ENCODE data around the gene AGMO. TPM values are rescaled to one million over a fixed set of nuclear protein-coding genes. Genes with fewer than 3 reads are reported as not detected.
"Not testable (repeated sequence)": the region's sequence is repeated elsewhere in the genome, so short reads cannot be mapped to it uniquely, and the experiment has no call there.

The AGMO gene
- total and polyA plus RNA-seq, 12 donors = 0.12 to 0.70 (median 0.40) TPM

DNA sequence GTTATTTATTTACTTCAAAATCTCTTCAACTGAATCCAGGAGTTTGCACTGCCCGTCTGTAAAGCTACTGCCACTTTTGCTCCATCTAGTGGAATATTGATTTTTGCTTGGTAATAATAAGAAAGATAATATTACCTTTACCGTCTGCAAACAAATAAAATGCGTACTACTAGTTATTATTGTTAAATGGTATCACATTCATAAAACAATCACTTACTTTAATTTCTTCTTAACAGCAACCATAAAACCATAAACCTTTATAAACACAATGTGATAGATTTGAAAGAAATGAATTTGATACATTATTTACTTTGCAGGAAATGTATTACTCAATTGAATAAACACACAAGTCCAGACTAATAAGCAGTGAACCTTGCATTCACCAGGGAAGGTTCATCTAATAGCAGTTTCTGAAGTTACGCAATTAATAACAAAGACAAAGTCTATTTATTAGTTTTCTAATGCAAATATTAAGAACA lies 6.4 kb downstream of the AGMO start:
- H3K9me3 ChIP-seq = peaks cover 0 to 3% (median 0%) of the 10 kb centered on the region in 11 donors
- H3K4me3 ChIP-seq = no peak overlapping the region
- ATAC-seq = peak in 1 of 8 donors; percentile 52
- no peak for DNase-seq
- 65 to 71% methylated on average over 4 of the region's 4 CpGs for WGBS, 2 donors
- peaks cover 0 to 42% (median 0%) of the 10 kb centered on the region in 9 donors for H3K4me1 ChIP-seq
- H3K36me3 ChIP-seq = no peaks in the 10 kb centered on the region
- H3K27ac ChIP-seq = peak overlapping the region in 2 of 10 donors; percentile 79 to 89
- H3K27me3 ChIP-seq = no peaks in the 10 kb centered on the region
- intact Hi-C loops (cut with DNase I) = loop anchor here in 8 of 10 donors (5.0 to 10.0 kb wide), 6 partner anchors 127 to 512 kb away; partner anchors contain the start of gene MEOX2 (in 4 of the 8)
- TF ChIP-seq, protein P1, sequence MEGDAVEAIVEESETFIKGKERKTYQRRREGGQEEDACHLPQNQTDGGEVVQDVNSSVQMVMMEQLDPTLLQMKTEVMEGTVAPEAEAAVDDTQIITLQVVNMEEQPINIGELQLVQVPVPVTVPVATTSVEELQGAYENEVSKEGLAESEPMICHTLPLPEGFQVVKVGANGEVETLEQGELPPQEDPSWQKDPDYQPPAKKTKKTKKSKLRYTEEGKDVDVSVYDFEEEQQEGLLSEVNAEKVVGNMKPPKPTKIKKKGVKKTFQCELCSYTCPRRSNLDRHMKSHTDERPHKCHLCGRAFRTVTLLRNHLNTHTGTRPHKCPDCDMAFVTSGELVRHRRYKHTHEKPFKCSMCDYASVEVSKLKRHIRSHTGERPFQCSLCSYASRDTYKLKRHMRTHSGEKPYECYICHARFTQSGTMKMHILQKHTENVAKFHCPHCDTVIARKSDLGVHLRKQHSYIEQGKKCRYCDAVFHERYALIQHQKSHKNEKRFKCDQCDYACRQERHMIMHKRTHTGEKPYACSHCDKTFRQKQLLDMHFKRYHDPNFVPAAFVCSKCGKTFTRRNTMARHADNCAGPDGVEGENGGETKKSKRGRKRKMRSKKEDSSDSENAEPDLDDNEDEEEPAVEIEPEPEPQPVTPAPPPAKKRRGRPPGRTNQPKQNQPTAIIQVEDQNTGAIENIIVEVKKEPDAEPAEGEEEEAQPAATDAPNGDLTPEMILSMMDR (IDR thresholded peaks at IDR 0.05) = peak in 7 of 9 donors; percentile 7 to 58 (median 43)

DNA sequence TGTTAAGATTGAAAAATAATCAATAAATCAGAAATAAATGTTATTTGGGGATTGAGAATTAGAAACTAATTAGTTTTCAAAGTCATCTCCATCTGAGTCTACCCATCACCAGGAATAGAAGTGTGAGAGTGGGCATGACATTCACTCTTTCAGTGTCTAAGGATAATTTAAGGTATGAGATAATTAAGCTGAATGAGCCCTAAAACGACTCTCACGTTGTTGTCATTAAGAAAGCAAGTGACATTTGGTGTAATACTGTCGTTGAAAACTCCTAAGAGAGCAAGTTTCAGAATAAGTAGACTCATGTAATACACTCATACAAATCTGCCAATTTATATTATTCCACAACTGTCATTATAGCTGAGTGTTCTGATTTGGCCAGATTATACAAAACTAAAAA lies 7.1 kb downstream of the AGMO start:
- ATAC-seq (no peak), DNase-seq (no peak)
- Histone ChIP-seq H3K4me1 (peaks cover 0 to 35% (median 0%) of the 10 kb centered on the region in 9 donors), H3K27ac (peak overlapping the region in 3 of 10 donors; percentile 16 to 31 (median 25)), H3K27me3 (no peaks in the 10 kb centered on the region), H3K9me3 (peaks cover 0 to 3% (median 0%) of the 10 kb centered on the region in 11 donors), H3K36me3 (no peaks in the 10 kb centered on the region), H3K4me3 (no peak overlapping the region)
- WGBS, 2 donors = 50 to 57% methylated on average over 3 of the region's 3 CpGs
- TF ChIP-seq, protein P1 (IDR thresholded peaks at IDR 0.05) = no peak
- intact Hi-C loops (cut with DNase I) = loop anchor here in 8 of 10 donors (5.0 to 10.0 kb wide), 6 partner anchors 128 to 513 kb away; partner anchors contain the start of gene MEOX2 (in 4 of the 8)

DNA sequence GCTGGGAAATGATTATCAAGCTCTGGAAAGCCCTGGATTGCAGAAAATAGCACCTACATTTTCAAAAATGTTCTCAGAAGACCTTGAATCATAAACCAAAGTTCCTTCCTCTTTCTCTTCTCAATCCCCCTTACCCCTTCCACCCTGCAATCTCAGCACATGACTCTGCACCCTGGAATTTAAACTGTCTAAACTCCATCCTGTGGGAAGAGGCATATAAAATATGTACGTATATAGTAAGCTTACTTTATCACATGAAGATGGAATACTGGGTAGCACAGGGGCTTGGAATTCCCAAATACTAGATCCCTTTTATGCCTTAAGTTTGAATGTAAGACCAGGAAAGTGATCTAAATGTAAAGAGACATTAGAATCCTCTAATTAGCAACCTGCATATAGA lies 7.7 kb downstream of the AGMO start:
- Histone ChIP-seq H3K27me3 (no peaks in the 10 kb centered on the region), H3K36me3 (no peaks in the 10 kb centered on the region), H3K4me1 (peaks cover 0 to 28% (median 0%) of the 10 kb centered on the region in 9 donors), H3K9me3 (peaks cover 0 to 3% (median 0%) of the 10 kb centered on the region in 11 donors), H3K4me3 (no peak overlapping the region), H3K27ac (peak overlapping the region in 3 of 10 donors; percentile 16 to 32 (median 31))
- TF ChIP-seq, protein P1 (IDR thresholded peaks at IDR 0.05) = no peak
- intact Hi-C loops (cut with DNase I) = loop anchor here in 3 of 10 donors (10.0 kb wide), 2 partner anchors 229 to 511 kb away; no protein-coding TSS in a partner anchor
- DNase-seq (no peak), ATAC-seq (no peak)
- 79 to 81% methylated on average over 1 of the region's 1 CpG for WGBS, 2 donors

DNA sequence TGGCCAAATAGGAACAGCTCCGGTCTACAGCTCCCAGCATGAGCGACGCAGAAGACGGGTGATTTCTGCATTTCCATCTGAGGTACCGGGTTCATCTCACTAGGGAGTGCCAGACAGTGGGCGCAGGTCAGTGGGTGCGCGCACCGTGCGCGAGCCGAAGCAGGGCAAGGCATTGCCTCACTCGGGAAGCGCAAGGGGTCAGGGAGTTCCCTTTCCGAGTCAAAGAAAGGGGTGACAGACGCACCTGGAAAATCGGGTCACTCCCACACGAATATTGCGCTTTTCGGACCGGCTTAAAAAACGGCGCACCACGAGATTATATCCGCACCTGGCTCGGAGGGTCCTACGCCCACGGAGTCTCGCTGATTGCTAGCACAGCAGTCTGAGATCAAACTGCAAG lies 14.5 kb downstream of the AGMO start:
- H3K36me3 ChIP-seq; H3K27ac ChIP-seq; intact Hi-C loops (cut with DNase I); ATAC-seq; H3K4me1 ChIP-seq; H3K27me3 ChIP-seq; DNase-seq; H3K9me3 ChIP-seq: not testable (repeated sequence)
- peak overlapping the region in 3 of 10 donors; percentile 3 to 31 (median 17) for H3K4me3 ChIP-seq
- WGBS, 2 donors = 65 to 71% methylated on average over 16 to 19 of the region's 29 CpGs

DNA sequence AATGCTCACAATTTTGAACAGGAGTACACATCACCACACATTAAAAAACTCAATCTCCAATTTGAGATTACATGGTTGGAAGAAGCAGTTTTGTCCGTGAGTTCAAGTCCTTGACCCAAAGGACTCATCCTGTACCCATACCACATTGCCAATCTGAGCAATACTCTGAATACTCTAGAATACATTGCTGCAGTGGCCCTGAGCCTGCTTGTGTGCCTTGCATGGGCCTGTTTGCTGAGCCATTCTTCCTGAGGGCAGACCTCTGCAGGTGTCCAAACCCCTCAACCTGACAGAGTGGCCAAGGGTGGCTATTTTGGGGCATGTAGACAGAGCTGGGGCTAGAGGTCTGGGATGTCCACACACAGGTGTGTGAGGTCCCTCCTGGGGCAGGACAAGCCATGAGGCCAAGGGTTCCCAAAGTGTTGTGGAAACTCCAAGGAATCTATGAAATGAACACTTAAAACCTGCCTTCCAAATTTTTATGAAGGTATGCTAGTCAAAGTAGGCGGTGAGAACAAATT lies 15.5 kb downstream of the AGMO start:
- no peaks in the 10 kb centered on the region for H3K36me3 ChIP-seq
- H3K4me1 ChIP-seq = no peaks in the 10 kb centered on the region
- TF ChIP-seq, protein P1 (IDR thresholded peaks at IDR 0.05) = no peak
- DNase-seq = no peak
- no peak overlapping the region for H3K27ac ChIP-seq
- H3K9me3 ChIP-seq = peaks cover 0 to 4% (median 0%) of the 10 kb centered on the region in 11 donors
- 94 to 97% methylated on average over 2 of the region's 2 CpGs for WGBS, 2 donors
- H3K27me3 ChIP-seq = no peaks in the 10 kb centered on the region
- H3K4me3 ChIP-seq = no peak overlapping the region
- no peak for ATAC-seq
- intact Hi-C loops (cut with DNase I) = no loop called here

All from heart right ventricle (tissue), 16 donors.